Measurements from ENCODE around the gene CCBE1. TPM values are rescaled to one million over a fixed set of nuclear protein-coding genes. Genes with fewer than 3 reads are reported as not detected.
"Not testable (repeated sequence)": the region's sequence is repeated elsewhere in the genome, so short reads cannot be mapped to it uniquely, and the experiment has no call there.

CCBE1 gene
- polyA plus RNA-seq, 3 donors = 33.4 to 39.4 (median 34.8) TPM

DNA sequence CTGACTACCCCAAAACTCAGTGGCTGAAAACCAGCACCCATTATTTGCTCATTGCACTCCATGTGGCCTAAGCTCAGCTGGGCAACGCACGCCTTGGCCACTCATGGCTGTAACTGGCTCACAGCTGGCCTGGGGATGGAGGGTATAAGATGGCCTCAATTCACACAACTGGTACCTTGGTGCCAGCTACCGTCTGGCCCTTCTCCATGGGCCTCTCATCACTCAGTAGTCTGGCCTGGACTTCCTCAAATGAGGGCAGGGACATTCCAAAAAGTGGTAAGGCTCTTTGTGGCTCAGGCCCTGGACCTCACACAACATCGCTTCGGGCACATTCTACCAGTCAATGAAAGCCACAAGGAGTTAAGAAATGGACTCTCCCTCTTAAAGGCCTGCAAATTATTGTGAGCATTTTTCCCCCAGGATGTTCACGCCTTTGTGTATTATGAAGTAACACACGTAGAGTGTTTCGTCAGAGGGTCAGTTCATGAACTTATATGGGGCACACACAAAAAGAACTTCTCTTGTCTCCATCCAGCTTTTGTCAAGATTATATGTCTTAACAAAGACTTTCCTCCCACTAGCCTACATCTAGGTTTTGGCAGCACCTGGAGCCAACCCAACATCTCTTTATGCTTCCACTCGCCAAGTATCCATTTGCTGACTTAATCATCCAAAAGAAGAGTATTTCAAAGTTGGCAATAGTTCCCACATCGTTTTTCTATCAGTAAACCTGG is 145.2 kb downstream of the CCBE1 start:
- no peak for DNase-seq (ENCODE audit: low read depth in 3 of 3, low spot score in 2 of 3)

DNA sequence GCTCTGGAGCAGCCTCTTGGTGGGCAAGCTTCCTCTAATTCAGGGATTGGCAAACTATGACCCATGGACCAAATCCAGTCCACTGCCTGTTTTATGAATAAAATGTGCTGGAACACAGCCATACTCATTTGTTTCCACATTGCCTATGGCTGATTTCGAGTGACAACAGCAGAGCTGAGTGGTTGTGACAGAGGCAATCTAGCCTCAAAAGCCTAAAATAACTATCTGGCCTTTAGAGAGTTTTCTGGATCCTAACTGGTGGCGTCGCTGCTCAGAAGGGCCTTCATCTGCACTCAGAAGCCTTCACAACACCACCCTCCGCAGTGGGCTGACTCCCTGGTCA is 147.1 kb downstream of the CCBE1 start:
- no peak for DNase-seq (ENCODE audit: low read depth in 3 of 3, low spot score in 2 of 3)

- no peak for DNase-seq (ENCODE audit: low read depth in 3 of 3, low spot score in 2 of 3)
Observed at GRCh38 chr18:59549503-59550173, 147.6 kb downstream of the CCBE1 start.

GRCh38 chr18:59547581-59548182 is 149.5 kb downstream of the CCBE1 start:
- DNase-seq (ENCODE audit: low read depth in 3 of 3, low spot score in 2 of 3) = no peak

DNA sequence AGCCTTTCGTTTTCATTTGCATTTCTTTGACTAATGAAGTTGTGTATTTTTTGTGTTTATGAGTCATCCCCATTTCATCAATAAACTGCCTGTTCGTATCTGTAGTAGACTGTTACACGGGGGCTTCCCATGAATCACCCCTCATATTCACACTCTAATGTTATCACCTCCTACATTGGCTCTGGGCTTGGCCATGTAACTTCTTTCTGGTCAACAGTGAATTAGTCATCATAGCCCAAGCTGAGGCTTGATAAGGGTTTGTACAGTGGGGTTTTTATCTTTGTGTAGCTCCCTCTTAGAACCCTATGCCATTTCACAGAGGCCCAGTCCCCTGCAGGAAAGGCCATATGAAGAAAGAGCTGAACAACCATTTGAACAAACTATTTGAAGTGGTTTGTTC is 151.0 kb downstream of the CCBE1 start:
- no peak for DNase-seq (ENCODE audit: low read depth in 3 of 3, low spot score in 2 of 3)

GRCh38 chr18:59540780-59541179 is 156.4 kb downstream of the CCBE1 start:
- DNase-seq (ENCODE audit: low read depth in 3 of 3, low spot score in 2 of 3) = no peak

- no peak for DNase-seq (ENCODE audit: low read depth in 3 of 3, low spot score in 2 of 3)
Observed at GRCh38 chr18:59540346-59540745, 156.9 kb downstream of the CCBE1 start.

- DNase-seq (ENCODE audit: low read depth in 3 of 3, low spot score in 2 of 3) = no peak
Observed at GRCh38 chr18:59539108-59539507, 158.1 kb downstream of the CCBE1 start.

- no peak for DNase-seq (ENCODE audit: low read depth in 3 of 3, low spot score in 2 of 3)
Observed at GRCh38 chr18:59537579-59537978, 159.6 kb downstream of the CCBE1 start.

DNA sequence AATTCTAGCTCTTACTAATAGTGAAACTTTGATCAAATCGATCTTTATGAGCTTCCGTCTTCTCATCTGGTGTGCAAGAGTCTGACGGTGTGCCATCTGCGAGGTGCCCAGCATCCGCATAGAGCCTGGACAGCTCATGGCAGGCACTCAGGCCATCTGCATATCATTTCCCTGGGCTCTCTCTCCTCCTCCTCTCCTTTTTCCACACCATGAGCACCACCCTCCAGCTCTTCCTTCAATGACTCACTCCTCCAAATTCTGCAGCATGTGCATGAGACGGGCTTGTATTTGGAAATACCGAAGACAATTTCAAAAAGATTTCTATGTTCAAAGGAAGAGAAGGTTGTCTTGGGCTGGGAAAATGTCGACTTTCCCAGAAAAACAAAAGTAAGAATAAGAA is 161.1 kb downstream of the CCBE1 start:
- no peak for DNase-seq (ENCODE audit: low read depth in 3 of 3, low spot score in 2 of 3)

- DNase-seq (ENCODE audit: low read depth in 3 of 3, low spot score in 2 of 3) = no peak
Observed at GRCh38 chr18:59535055-59535454, 162.2 kb downstream of the CCBE1 start.

GRCh38 chr18:59528866-59529265 is 168.4 kb downstream of the CCBE1 start:
- DNase-seq (ENCODE audit: low read depth in 3 of 3, low spot score in 2 of 3) = no peak

DNA sequence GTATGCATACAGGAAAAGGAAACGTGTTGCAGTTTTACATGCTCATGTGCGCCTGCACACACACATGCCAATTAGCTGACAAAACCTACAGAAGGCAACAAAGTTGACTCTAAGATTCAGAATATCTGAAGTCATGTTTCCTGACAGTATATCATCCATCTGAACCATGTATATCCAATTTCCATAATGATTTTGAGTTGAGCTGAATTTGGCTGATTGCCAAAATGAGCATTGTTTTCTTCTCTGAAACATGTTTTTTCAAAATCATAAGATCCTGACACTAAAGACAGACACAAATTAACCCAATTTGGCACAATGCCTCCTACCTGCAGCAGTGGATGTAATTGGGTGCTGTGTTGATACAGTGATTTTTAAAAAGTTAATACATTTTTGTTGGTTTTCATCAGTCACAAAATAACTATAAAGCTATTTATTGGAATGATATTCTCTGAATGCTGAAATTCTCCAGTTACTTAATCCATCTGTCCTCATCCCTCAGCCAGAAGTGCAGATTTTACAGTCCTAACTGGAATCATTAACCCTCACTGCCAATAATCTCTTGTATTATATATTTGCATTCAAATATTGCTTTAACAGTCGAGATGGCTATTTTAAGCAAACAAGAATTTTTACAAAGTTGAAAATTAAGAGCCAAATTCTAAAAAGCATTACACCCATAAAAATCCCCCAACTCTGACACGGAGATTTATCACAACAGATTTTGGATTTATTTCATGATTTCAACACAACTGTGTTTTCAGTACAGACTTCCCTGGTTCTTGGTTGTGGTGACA is 176.5 kb downstream of the CCBE1 start:
- no peak for DNase-seq (ENCODE audit: low read depth in 3 of 3, low spot score in 2 of 3)

DNA sequence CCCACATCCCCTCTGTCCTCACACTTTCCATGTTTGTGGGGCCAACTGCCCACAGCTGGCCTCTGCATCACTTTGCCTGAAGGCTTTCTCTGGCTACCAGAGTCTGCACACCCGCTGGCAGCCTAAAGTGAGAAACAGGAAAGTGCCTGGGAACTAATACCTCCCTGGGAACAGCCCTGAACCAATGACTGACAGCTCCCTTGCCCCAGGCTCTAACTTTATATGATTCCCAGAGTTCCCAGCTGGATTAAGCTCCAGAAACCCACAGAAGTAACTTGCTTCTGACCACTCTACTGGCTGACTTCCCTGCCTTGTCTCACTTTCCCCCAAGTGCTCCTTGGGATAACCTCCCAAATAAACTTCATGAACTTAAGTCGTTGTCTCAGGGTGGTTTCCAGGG is 178.5 kb downstream of the CCBE1 start:
- no peak for DNase-seq (ENCODE audit: low read depth in 3 of 3, low spot score in 2 of 3)

GRCh38 chr18:59517446-59518165 is 179.6 kb downstream of the CCBE1 start:
- no peak for DNase-seq (ENCODE audit: low read depth in 3 of 3, low spot score in 2 of 3)

GRCh38 chr18:59516356-59517155 is 180.7 kb downstream of the CCBE1 start:
- DNase-seq (ENCODE audit: low read depth in 3 of 3, low spot score in 2 of 3) = no peak

DNA sequence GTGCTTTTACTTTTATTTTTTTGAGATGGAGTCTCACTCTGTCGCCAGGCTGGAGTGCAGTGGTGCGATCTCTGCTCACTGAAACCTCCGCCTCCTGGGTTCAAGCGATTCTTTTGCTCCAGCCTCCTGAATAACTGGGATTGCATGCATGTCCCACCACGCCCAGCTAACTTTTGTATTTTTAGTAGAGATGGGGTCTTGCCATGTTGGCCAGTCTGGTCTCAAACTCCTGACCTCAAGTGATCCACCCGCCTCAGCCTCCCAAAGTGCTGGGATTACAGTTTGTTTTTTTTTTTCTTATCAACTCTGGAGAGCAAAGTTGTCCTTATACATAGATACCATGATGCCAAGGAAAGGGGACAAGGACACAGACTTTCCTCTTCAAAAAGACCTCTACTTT is 181.3 kb downstream of the CCBE1 start:
- not testable (repeated sequence) for DNase-seq (ENCODE audit: low read depth in 3 of 3, low spot score in 2 of 3)

DNA sequence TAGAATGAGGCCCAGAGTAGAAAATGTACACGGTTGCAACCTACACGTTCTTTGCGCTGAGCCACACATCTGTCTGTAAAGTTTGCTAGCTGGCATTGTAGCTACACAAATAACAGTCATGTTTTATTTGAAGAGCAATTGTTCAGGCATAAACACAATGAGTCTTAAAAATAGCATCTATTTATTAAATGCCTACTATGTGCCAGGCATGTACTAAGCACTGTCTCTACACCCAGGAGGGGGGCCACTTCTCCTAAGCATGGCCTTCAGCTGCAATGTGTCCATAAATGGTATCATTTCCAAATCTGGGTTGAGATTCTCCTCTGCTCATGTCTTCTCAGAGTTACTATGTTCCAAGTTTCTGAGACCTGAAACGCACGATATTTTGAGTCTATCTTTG is 182.1 kb downstream of the CCBE1 start:
- DNase-seq (ENCODE audit: low read depth in 3 of 3, low spot score in 2 of 3) = no peak

GRCh38 chr18:59514203-59514602 is 183.0 kb downstream of the CCBE1 start:
- DNase-seq (ENCODE audit: low read depth in 3 of 3, low spot score in 2 of 3) = no peak

All from right renal cortex interstitium (tissue), 3 donors.